ENCODE data around the gene ERFL.

- TF ChIP-seq CTCF (conservative IDR thresholded peaks at IDR 0.05; ENCODE audit: low read length) (no peak), EZH2phosphoT487 (IDR thresholded peaks at IDR 0.05; ENCODE audit: borderline replicate concordance, low read depth, low read length) (no peak)
Observed at GRCh38 chr19:41927497-41928192, 604 bp downstream of the ERFL start.

Data from OCI-LY7 (cell line).